Measurements from ENCODE around the gene COPZ1.

DNA sequence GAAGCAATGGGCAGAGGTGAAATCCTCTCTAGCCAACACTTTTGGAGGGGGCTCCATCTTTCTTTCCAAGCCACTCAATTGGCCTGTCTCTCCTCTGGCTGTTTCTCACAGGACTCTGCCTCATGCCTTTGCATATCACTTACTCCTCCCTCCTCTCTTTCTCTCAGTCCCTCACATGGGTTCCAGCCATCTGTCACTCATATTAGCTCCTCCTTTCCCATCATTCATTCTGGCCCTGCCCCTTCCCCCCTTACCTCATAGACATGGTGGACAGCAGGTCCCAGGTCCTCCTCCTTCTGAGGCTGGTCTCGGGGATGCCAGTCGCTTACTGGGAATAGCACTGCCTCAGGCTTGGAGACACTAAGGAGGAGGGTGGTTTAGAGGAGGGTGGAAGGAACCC lies 76.2 kb downstream of the COPZ1 start:
- TF ChIP-seq, protein P1, sequence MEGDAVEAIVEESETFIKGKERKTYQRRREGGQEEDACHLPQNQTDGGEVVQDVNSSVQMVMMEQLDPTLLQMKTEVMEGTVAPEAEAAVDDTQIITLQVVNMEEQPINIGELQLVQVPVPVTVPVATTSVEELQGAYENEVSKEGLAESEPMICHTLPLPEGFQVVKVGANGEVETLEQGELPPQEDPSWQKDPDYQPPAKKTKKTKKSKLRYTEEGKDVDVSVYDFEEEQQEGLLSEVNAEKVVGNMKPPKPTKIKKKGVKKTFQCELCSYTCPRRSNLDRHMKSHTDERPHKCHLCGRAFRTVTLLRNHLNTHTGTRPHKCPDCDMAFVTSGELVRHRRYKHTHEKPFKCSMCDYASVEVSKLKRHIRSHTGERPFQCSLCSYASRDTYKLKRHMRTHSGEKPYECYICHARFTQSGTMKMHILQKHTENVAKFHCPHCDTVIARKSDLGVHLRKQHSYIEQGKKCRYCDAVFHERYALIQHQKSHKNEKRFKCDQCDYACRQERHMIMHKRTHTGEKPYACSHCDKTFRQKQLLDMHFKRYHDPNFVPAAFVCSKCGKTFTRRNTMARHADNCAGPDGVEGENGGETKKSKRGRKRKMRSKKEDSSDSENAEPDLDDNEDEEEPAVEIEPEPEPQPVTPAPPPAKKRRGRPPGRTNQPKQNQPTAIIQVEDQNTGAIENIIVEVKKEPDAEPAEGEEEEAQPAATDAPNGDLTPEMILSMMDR (conservative IDR thresholded peaks at IDR 0.05 in 1 of 2, IDR thresholded peaks at IDR 0.05 in 1 of 2; ENCODE audit: low read depth in 1 of 2, low read length in 2 of 2) = no peak
- TF ChIP-seq EZH2 (IDR thresholded peaks at IDR 0.05; ENCODE audit: low read length, missing control alignments) = no peak
